Measurements from ENCODE around the gene NRCAM.
"Not testable (repeated sequence)": the region's sequence is repeated elsewhere in the genome, so short reads cannot be mapped to it uniquely, and the experiment has no call there.

NRCAM gene

GRCh38 chr7:108403597-108404217 lies 52.5 kb downstream of the NRCAM start:
- no peak for DNase-seq (ENCODE audit: low read depth in 1 of 2, low spot score in 1 of 2)

GRCh38 chr7:108402865-108403264 lies 53.4 kb downstream of the NRCAM start:
- no peak for DNase-seq (ENCODE audit: low read depth in 1 of 2, low spot score in 1 of 2)

- DNase-seq (ENCODE audit: low read depth in 1 of 2, low spot score in 1 of 2), result no peak
Observed at GRCh38 chr7:108396080-108396479, 60.2 kb downstream of the NRCAM start.

GRCh38 chr7:108395426-108395825 lies 60.8 kb downstream of the NRCAM start:
- no peak for DNase-seq (ENCODE audit: low read depth in 1 of 2, low spot score in 1 of 2)

- not testable (repeated sequence) for DNase-seq (ENCODE audit: low read depth in 1 of 2, low spot score in 1 of 2)
Observed at GRCh38 chr7:108393097-108393496, 63.1 kb downstream of the NRCAM start.

- DNase-seq (ENCODE audit: low read depth in 1 of 2, low spot score in 1 of 2), result not testable (repeated sequence)
Observed at GRCh38 chr7:108387686-108388085, 68.5 kb downstream of the NRCAM start.

GRCh38 chr7:108385834-108386422 lies 70.3 kb downstream of the NRCAM start:
- no peak for DNase-seq (ENCODE audit: low read depth in 1 of 2, low spot score in 1 of 2)

GRCh38 chr7:108384716-108385483 lies 71.3 kb downstream of the NRCAM start:
- no peak for DNase-seq (ENCODE audit: low read depth in 1 of 2, low spot score in 1 of 2)

- DNase-seq (ENCODE audit: low read depth in 1 of 2, low spot score in 1 of 2), result no peak
Observed at GRCh38 chr7:108382932-108383331, 73.3 kb downstream of the NRCAM start.

GRCh38 chr7:108380517-108380916 lies 75.7 kb downstream of the NRCAM start:
- DNase-seq (ENCODE audit: low read depth in 1 of 2, low spot score in 1 of 2), result no peak

GRCh38 chr7:108376206-108376605 lies 80.0 kb downstream of the NRCAM start:
- no peak for DNase-seq (ENCODE audit: low read depth in 1 of 2, low spot score in 1 of 2)

- DNase-seq (ENCODE audit: low read depth in 1 of 2, low spot score in 1 of 2), result no peak
Observed at GRCh38 chr7:108375668-108376067, 80.6 kb downstream of the NRCAM start.

- no peak for DNase-seq (ENCODE audit: low read depth in 1 of 2, low spot score in 1 of 2)
Observed at GRCh38 chr7:108374899-108375298, 81.3 kb downstream of the NRCAM start.

GRCh38 chr7:108372618-108373017 lies 83.6 kb downstream of the NRCAM start:
- DNase-seq (ENCODE audit: low read depth in 1 of 2, low spot score in 1 of 2), result no peak

- no peak for DNase-seq (ENCODE audit: low read depth in 1 of 2, low spot score in 1 of 2)
Observed at GRCh38 chr7:108370616-108371015, 85.6 kb downstream of the NRCAM start.

- DNase-seq (ENCODE audit: low read depth in 1 of 2, low spot score in 1 of 2), result no peak
Observed at GRCh38 chr7:108368466-108368865, 87.8 kb downstream of the NRCAM start.

- DNase-seq (ENCODE audit: low read depth in 1 of 2, low spot score in 1 of 2), result no peak
Observed at GRCh38 chr7:108367946-108368345, 88.3 kb downstream of the NRCAM start.

- DNase-seq (ENCODE audit: low read depth in 1 of 2, low spot score in 1 of 2), result no peak
Observed at GRCh38 chr7:108367314-108367713, 88.9 kb downstream of the NRCAM start.

GRCh38 chr7:108363659-108364058 lies 92.6 kb downstream of the NRCAM start:
- no peak for DNase-seq (ENCODE audit: low read depth in 1 of 2, low spot score in 1 of 2)

GRCh38 chr7:108360058-108360800 lies 96.0 kb downstream of the NRCAM start:
- DNase-seq (ENCODE audit: low read depth in 1 of 2, low spot score in 1 of 2), result no peak

- no peak for DNase-seq (ENCODE audit: low read depth in 1 of 2, low spot score in 1 of 2)
Observed at GRCh38 chr7:108358553-108358952, 97.7 kb downstream of the NRCAM start.

GRCh38 chr7:108351729-108352131 lies 104.5 kb downstream of the NRCAM start:
- no peak for DNase-seq (ENCODE audit: low read depth in 1 of 2, low spot score in 1 of 2)
